MM.1S (cell line): ENCODE data around the gene VPS18.

Experiments used
- CTCF ChIP-seq: fragments of 300-600 bp; sonication (generic); IDR thresholded peaks from 2 replicates; pipeline ENCODE4 v1.5.1; 2016; ENCODE audit warnings: antibody characterized with exemption, low read length, mixed read lengths
- EZH2 ChIP-seq: fragments of 300-600 bp; sonication (generic); optimal IDR thresholded peaks from 2 replicates; pipeline ENCODE3; 2017; ENCODE audit warnings: low read depth, mild to moderate bottlenecking, antibody characterized with exemption, low read length, mixed read lengths
- EZH2phosphoT487 ChIP-seq: fragments of 300-600 bp; sonication (generic); IDR thresholded peaks from 2 replicates; pipeline ENCODE4 v1.6.1; 2018; ENCODE audit warnings: antibody characterized with exemption, low read length

- no peak for TF ChIP-seq EZH2phosphoT487
- no peak for TF ChIP-seq CTCF
- no peak for TF ChIP-seq EZH2
Observed at GRCh38 chr15:40927873-40928806, 33.9 kb downstream of the VPS18 start.
